C4-2B (cell line): ENCODE data around the gene TNFRSF12A.

Experiments used
- H3K27ac ChIP-seq: fragments of 450-650 bp; 2 replicates; pipeline ENCODE4 v1.5.1; 2017
- CTCF ChIP-seq: fragments of 450-650 bp; conservative IDR thresholded peaks from 2 replicates; pipeline ENCODE4 v1.5.1; 2017; ENCODE audit warnings: mild to moderate bottlenecking
- ZFX ChIP-seq: fragments of 450-650 bp; IDR thresholded peaks from 2 replicates; pipeline ENCODE4 v1.6.1; 2017

TNFRSF12A gene

DNA sequence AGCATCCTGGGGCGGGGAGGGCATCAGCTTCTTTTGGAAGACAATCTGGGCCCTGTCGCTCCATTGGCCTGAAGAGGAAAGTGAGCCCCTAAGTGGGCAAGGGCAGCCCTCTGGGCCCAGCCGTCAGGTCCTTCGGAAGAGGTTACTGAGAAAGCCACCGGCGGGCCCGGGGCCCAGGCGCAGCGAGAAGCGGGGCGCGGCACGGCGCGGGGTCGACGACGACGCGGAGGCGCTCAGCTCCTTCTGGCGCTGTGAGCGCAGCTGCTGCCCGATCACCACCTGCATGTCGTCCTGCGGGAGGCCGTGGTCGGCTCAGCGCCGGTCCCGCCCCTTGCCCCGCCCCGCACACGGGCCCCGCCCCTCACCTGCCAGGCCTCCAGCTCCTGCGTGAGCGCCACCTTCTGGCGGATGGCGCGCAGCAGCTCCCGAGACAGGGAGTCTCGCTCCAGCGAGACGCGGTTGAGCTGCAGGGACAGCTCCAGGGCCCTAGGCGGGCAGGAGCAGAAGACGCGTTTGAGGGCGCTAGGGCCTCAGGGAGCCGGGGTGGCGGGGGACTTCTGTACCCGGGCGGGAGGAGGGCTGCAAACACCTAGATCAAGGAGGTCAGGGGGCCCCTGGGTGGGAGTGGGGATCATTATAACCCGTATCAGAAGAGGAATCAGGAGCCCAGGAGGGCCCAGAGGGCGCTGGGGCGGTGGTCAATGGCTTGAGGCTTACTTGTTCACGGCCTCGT lies 8.0 kb downstream of the TNFRSF12A start:
- H3K27ac ChIP-seq: peak overlapping the region; percentile 43
- TF ChIP-seq ZFX (no peak), CTCF (peak; percentile 97)

- peak overlapping the region; percentile 43; the same call in 1 of the 2 replicates for H3K27ac ChIP-seq
- no peak for TF ChIP-seq CTCF
Observed at GRCh38 chr16:3028716-3029319, 8.7 kb downstream of the TNFRSF12A start.

DNA sequence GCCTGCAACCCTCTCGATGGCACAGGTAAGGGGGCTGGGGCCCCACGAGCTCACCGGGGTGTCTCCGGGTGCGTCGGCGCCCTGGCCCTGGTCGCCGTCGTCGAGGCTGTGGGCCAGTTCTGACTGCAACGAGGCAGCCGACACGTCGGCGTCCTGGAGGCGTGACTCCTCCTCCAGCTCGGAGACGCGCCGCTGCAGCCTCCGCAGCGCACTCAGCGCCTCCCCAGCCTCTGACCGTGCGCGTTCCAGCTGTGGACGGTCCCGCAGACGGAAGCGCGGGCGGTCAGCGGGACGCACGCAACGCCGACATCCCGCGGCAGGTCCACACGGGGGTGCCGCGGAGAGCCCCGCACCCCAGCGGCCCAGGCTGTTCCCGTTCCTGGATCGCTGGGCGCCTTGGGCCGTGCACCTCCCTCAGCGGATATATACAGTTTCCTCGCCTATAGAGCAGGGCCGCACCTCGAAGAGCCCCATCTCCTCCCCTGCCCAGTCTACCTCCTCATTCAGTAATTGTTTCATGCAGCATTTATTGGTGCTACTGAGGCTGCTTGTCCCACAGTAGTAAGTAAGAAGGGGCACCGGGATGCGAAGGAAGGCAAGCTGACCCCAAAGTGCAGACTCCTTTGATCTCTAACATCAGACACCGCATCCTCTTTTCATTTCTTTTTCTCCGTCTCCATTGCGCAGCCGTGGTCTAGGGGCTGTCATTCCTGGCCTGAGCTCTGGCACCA lies 9.5 kb downstream of the TNFRSF12A start:
- TF ChIP-seq CTCF: no peak
- TF ChIP-seq ZFX: no peak
- no peak overlapping the region for H3K27ac ChIP-seq

GRCh38 chr16:3030222-3031212 lies 10.3 kb downstream of the TNFRSF12A start:
- TF ChIP-seq CTCF (no peak), ZFX (no peak)

GRCh38 chr16:3032624-3033023 lies 12.5 kb downstream of the TNFRSF12A start:
- no peak overlapping the region for H3K27ac ChIP-seq
- TF ChIP-seq ZFX (no peak), CTCF (no peak)

More at GRCh38 chr16:3030222-3031212, 10.3 kb downstream of the TNFRSF12A start:
- peak overlapping the region; percentile 24; the same call in 1 of the 2 replicates for H3K27ac ChIP-seq

DNA sequence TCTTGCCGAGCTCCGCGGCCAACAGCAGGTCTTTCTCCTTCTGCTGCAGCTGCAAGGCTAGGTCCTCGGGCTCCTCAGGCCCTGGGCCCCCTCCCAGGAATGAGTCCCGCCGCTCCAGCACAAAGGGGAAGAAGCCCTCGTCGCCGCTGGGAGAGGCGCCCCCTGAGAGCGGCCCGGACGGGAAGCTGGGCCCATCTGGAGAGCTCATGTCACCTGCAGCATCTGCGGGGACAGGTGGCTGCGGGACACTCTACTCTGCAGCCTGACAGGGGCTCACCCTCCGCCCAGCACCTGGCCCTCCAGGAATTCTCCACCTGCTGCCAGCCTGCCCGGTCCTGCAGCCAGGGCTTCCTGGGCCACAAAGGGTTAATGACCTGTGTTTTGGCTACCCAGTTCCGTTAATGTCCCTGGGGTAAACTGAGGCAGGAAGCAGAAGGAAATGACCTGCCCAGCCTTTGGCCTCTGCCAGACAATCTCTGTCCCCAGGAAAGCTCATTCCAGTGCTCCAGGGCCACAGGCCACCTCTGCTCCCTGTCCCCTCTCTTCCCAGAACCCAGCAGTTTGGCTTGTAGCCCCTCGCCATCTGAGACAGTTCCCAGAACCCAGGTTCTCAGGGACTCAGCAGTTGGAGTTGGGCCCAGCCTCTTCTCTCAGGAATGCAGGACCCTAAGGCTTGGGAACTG lies 15.3 kb downstream of the TNFRSF12A start:
- no peak for TF ChIP-seq ZFX
- no peak for TF ChIP-seq CTCF

More for the DNA sequence above, 15.3 kb downstream of the TNFRSF12A start:
- peak overlapping the region; percentile 66; the same call in 1 of the 2 replicates for H3K27ac ChIP-seq
